GM19395 (cell line): ENCODE results near the gene KCNMA1.

Source experiments
- ATAC-seq: cut with Tn5 transposase; IDR thresholded peaks from one replicate; pipeline ENCODE4 v1.9.1; 2021; ENCODE audit warnings: mild to moderate bottlenecking, moderate library complexity; ENCODE audit not compliant: unreplicated experiment

The KCNMA1 gene

GRCh38 chr10:77259171-77259874, 378.3 kb downstream of the KCNMA1 start:
- no peak for ATAC-seq

DNA sequence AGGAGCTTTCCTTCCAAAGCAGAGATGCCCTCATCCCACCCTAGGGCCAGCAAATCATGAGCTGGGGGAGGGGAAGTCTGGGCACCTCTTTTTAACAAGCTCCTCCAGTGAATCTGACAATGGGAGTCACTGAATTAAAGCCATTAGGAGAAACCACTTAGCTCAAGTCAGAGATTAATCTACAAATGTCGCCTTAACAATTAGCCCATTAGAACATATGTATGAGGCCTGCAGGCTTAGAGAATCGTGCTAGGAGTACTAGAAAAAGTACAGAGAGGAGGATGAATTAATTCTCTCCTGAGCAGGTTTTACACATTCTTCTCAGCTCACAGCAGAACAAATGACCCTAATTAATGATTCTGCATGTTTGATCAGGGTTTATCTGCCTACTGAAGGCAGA, 381.3 kb downstream of the KCNMA1 start:
- ATAC-seq, result no peak

GRCh38 chr10:77253556-77254064, 384.0 kb downstream of the KCNMA1 start:
- no peak for ATAC-seq

GRCh38 chr10:77253147-77253545, 384.5 kb downstream of the KCNMA1 start:
- no peak for ATAC-seq

DNA sequence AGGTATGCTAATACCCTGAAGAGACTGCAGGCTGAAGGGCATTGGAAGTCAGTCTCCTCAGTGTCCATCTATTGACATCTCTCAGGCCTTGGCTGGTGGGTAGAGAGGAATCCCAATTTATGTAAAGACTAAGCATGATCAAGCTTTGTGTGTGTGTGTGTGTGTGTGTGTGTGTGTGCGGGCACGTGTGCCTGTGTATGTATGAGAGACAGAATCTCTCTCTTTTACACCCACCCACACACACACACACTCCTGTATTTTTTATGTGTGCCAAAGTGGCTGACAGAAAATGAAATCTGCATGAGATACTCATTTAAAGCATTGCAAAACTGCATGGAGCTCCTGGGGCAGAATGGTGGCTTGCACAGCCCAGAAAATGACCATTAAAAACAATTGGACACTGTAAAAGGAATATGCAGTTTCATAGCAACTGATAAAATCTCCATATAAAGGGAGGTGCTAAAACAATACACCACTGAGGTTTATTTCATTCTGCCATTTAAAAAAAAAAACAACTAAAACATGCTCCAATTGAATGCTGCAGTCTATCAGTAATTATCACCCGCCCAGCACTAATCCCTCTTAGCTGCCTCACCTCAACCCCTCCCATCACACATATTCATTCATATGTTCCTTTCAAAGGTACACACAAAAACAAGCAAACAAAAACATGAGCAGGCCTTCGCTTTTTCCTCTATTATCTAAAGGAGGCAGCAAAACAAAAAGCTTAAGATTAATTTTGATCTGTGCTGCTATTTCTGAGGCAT, 385.0 kb downstream of the KCNMA1 start:
- ATAC-seq, result no peak

DNA sequence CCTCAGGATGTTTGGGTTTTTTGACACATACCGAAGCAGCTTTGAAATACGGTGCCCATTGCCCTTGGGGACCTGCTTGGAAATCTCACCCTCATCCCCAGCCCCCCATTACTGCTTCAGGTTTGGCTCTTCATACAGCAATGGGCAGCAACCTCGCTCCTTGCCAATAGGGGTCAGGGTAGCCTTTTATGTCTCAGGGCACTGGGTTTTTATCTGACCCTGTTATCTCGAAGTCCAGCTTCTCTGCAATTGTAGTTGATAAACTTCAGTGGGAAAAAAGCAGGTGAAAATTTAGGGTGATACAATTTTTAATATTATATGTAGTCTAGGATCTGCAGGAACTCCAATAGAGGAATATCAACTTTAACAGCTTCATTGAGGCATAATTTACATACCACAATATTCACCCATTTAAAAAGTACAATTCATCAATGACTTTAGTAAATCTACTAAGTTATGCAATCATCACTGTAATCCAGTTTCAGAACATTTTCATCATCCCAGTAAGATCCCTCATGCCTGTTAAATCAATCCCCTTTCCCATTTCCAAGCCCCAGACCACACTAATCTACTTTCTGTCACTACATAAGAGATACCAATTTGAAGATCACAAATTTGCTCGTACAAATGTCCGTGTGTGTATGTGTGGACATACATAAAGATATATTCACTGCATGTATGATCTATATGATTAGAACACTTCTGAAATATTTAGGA, 386.2 kb downstream of the KCNMA1 start:
- no peak for ATAC-seq

GRCh38 chr10:77249901-77250459, 387.6 kb downstream of the KCNMA1 start:
- ATAC-seq, result no peak

DNA sequence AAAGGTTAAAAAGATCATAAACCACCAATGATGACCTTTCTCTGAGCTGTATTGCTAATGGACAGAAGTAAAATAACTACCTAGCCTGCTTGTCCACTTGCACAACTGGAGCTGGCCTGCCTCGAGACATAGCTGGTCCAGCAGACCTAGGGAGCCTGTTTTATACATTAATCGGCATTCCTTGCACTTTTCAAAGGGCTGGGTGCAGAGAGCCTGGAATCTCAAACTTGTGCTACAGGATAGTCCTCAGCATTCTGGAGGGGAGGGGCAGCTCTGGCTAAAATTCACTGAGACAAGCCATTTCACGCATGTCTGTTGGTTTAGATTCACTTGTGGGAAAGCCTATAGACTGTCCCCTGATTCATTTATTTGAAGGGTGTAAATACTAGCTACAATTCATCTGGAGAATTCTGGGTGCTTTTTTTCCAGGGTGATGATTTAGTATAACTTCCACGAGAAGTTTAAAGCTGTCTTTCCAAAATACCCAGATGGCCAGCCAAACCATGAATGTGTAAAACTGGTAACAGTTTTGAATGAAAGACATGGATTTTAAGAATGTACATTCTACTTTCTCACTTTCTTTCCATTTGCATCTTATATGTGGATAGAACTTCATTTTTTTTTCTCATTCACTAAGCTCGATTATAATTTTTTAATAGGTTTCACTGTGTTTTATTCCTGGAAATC, 389.4 kb downstream of the KCNMA1 start:
- no peak for ATAC-seq

DNA sequence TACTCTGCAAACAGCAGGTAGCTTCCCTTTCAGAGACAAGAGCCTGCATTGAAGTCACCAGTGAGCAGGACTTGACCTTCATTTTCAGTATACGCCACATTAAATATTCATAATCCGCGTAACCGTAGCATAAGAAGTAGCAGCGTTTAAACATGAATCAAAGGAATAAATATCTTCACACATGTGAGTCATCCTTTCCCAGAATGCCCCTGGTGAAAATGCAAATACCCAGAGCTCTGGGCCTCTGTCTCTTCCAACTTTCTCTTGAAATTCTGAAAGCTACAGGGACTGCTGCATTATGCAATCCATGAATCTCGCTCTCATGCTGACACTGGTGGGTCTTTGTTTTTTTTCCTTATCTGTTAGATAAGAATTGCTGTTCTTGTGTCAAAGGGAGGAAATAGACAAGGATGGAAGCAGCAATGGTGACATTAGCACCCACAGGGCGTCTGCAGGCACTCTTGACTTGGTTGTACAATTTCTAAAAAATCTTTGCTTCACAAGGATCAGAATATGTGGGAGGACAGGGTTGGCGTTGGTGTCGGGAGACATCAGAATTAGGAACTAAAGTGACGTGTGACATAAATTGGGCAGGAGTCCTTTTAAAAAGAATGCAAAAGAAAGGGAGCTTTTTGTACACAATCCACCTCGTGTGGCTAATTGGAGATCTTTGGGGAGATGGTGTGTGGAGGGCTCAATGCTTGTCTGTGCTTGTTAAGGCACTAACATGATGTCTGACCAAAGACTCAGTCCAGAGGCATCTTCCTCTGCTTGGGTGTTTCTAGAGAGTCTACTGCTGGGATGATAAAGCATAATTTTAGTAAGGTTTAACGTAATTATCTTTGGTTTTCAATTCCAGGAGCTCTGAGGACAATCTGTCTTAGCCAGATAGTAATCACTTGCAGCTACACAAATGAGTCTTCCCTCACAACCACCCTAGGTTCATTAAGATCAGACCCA, 390.3 kb downstream of the KCNMA1 start:
- no peak for ATAC-seq

GRCh38 chr10:77245953-77246352, 391.7 kb downstream of the KCNMA1 start:
- no peak for ATAC-seq

- ATAC-seq, result no peak
Observed at GRCh38 chr10:77244746-77245145, 392.9 kb downstream of the KCNMA1 start.

GRCh38 chr10:77244286-77244685, 393.3 kb downstream of the KCNMA1 start:
- ATAC-seq, result no peak

GRCh38 chr10:77241350-77241725, 396.3 kb downstream of the KCNMA1 start:
- no peak for ATAC-seq

DNA sequence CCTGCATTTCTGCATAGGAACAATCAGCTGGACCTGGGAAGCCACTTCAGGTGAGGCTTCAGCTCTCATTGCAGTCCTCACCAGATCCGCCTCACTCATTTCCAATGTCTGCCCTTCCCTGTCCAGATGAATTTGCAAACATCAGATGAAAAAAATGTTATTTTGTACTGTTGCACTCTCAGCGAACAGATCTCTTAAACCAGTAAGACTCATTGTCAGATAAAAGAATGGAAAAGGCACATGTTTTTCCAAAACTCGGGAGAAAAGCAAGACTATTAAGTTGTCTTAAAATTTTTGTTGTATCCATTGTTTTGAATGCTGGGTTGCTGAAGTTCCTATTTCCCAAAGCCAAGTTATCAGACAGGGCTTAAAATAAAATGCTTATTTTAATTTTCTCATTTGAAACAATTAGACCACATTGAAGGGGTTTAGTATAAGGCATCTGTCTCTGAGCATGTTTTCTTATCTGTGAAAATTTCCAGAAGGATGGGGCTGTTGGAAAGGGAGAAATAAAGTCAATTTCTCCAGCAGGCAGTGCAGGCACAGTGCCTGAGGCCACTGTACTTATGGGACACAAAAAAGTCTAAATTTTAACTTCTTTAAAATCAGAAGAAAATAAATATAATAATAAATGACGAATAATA, 396.8 kb downstream of the KCNMA1 start:
- no peak for ATAC-seq

DNA sequence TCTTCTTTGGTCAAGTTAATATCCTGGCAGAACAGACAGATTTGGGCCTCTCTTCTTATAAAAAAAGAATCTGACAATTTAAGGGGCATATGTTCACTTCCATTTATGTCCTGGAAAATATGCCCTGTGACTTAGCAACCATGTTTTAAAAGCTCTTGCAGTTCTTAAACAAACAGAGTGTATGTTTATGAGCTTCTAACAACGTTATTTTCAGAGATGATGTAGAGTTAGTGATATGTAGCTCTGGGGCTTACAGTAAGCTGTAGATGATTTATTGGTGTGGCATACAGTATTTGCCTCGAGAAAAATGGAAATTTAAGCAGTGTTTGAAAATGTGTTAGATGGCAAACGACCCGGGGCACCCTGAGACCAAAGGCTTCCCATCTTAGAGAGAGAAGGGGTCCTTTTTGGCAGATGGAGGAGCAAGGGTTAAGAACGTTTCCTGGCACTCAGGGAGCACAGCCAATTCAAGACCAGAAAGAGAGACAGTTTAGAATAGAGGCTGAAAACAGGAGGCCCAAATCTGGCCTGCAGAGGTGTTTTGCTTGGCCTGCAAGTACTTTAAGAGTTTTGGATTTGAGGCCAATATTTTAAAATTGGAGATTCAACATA, 397.5 kb downstream of the KCNMA1 start:
- no peak for ATAC-seq

- no peak for ATAC-seq
Observed at GRCh38 chr10:77237120-77237519, 400.5 kb downstream of the KCNMA1 start.

GRCh38 chr10:77236700-77237099, 400.9 kb downstream of the KCNMA1 start:
- no peak for ATAC-seq

DNA sequence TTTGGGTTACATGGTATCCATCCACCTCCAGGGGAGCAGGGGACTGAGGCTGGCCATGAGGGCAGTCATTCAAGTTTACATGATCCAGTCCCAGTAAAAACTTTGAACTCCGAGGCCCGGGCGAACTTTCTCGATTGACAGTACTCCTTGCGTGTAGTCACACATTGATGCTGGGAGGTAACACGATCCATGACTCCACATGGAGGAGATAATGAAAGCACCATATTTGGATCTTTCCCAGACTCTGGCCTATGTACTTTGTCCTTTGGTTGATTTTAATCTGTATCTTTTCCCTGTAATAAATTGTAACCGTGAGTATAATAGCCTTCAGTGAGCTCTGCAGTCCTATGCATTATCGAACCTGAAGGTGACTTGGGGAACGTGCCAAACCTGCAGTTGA, 401.6 kb downstream of the KCNMA1 start:
- no peak for ATAC-seq

DNA sequence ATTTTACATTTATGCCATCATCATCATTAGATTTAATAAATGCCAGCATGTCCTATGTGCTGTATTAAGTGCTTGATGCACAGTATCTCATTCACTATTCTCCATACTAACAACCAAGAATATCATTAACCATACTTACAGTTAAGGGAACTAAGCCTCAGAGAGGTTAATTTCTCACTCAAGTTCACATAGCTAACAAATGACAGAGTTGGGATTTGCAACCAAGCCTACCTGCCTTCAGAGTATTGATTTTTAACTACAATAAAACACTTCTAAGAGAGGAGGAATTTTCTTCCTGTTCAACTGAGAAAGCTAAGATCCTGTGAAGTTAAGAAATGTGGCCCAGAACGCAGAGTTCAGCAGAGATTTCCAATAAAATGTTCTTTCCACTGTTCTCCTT, 403.0 kb downstream of the KCNMA1 start:
- no peak for ATAC-seq
